Ishikawa (cell line): ENCODE measurements around the gene SFT2D1.

ENCODE experiments used
- CEBPB ChIP-seq: IDR thresholded peaks from 2 replicates; pipeline ENCODE4 v1.6.1; 2012
- RAD21 ChIP-seq: IDR thresholded peaks from 2 replicates; pipeline ENCODE4 v1.6.1; 2012; ENCODE audit warnings: low read depth
- TAF1 ChIP-seq: IDR thresholded peaks from 2 replicates; pipeline ENCODE4 v1.6.1; 2012; ENCODE audit warnings: low read depth, mild to moderate bottlenecking
- TEAD4 ChIP-seq: IDR thresholded peaks from 2 replicates; pipeline ENCODE4 v1.6.1; 2012

- TF ChIP-seq RAD21 (no peak), TAF1 (no peak), CEBPB (no peak), TEAD4 (no peak)
Measured at GRCh38 chr6:166296035-166296883, 46.1 kb downstream of the SFT2D1 start.
